Gastroesophageal sphincter (tissue), 4 donors: ENCODE results near the gene SACM1L. TPM values are rescaled to one million over a fixed set of nuclear protein-coding genes. Genes with fewer than 3 reads are reported as not detected.
A peak's percentile ranks its signal among the peaks of the same experiment; 100 is the strongest.

Experiments
- ATAC-seq: fragments of 150-250 bp; one replicate; pipeline ENCODE4 v1.9.1; 2016; ENCODE audit warnings: mild to moderate bottlenecking, moderate library complexity
- H3K27ac ChIP-seq, 4 donors: fragments of 200-600 bp; sonication (generic) in 3 of 4; 1 replicate in 3 of 4; 2 replicates in 1 of 4; pipeline ENCODE4 v1.5.1; 2016 to 2019
- H3K27me3 ChIP-seq: fragments of 200-600 bp; sonication (generic); one replicate; pipeline ENCODE4 v1.5.1; 2019
- H3K36me3 ChIP-seq, 2 donors: fragments of 200-600 bp; sonication (generic); one replicate each; pipeline ENCODE4 v1.5.1; 2019; ENCODE audit warnings: control low read depth in 1 of 2
- H3K4me1 ChIP-seq, 3 donors: fragments of 200-600 bp; sonication (generic); 1 replicate in 2 of 3; 2 replicates in 1 of 3; pipeline ENCODE4 v1.5.1; 2016 to 2019; ENCODE audit warnings: control low read depth in 2 of 3
- H3K4me3 ChIP-seq, 2 donors: fragments of 200-600 bp; sonication (generic); one replicate each; pipeline ENCODE4 v1.5.1; 2019; ENCODE audit warnings: mild to moderate bottlenecking in 1 of 2, moderate library complexity in 1 of 2
- H3K9me3 ChIP-seq, 3 donors: fragments of 200-600 bp; sonication (generic); one replicate each; pipeline ENCODE4 v1.5.1; 2017 to 2019; ENCODE audit warnings: control low read depth in 2 of 3
- CTCF ChIP-seq, 4 experiments: fragments of 200-600 bp in 2 of 4; fragments of 450-650 bp in 2 of 4; sonication (generic) in 1 of 4; IDR thresholded peaks; one replicate each; pipeline ENCODE4 v1.5.1; 2017 to 2019; ENCODE audit warnings: antibody characterized with exemption in 4 of 4, mild to moderate bottlenecking in 2 of 4, moderate library complexity in 2 of 4
- EP300 ChIP-seq: sonication (generic); formaldehyde crosslinking; IDR thresholded peaks from one replicate; pipeline ENCODE4 v1.6.1; 2017; ENCODE audit warnings: antibody characterized with exemption, mild to moderate bottlenecking
- POLR2A ChIP-seq, 2 donors: fragments of 450-650 bp; IDR thresholded peaks; one replicate each; pipeline ENCODE4 v1.6.1; 2017; ENCODE audit warnings: antibody characterized with exemption in 2 of 2, mild to moderate bottlenecking in 2 of 2, moderate library complexity in 1 of 2
- POLR2AphosphoS5 ChIP-seq: sonication (generic); formaldehyde crosslinking; IDR thresholded peaks from one replicate; pipeline ENCODE4 v1.6.1; 2017; ENCODE audit warnings: antibody characterized with exemption
- WGBS, 2 donors: methylation state at CpG; one replicate each; pipeline ENCODE4 v1.1.5; 2018; ENCODE audit warnings: low coverage in 1 of 2; 5-methylcytosine and 5-hydroxymethylcytosine counted together
- total RNA-seq, 4 donors: library from RNA; depleted of rRNA; stranded (reverse); fragments of >200 nt; gene quantifications; one replicate each; pipeline ENCODE4 v1.1.0, GENCODE V29; 2016

SACM1L gene
- total RNA-seq, 4 donors from 2014 or later: 31.9 to 52.6 (median 38.2) TPM

- Histone ChIP-seq H3K9me3 (no peaks in the 10 kb centered on the region), H3K4me1 (peaks cover 0 to 69% (median 11%) of the 10 kb centered on the region in 3 donors), H3K4me3 (no peak overlapping the region), H3K36me3 (no peaks in the 10 kb centered on the region), H3K27ac (peak overlapping the region in 2 of 4 donors; percentile 45 to 64), H3K27me3 (no peaks in the 10 kb centered on the region)
- WGBS, 2 donors: 11 to 71% methylated on average over 5 to 7 of the region's 14 CpGs
- peak; percentile 91 for ATAC-seq
- TF ChIP-seq EP300 (no peak), POLR2AphosphoS5 (peak; percentile 69), CTCF (IDR thresholded peaks at IDR 0.05) (peak; percentile 95 to 98 (median 96))
Observed at GRCh38 chr3:45656575-45657363, 32.4 kb upstream of the SACM1L start.

GRCh38 chr3:45657853-45658252 lies 31.3 kb upstream of the SACM1L start:
- ATAC-seq: no peak
- TF ChIP-seq CTCF (IDR thresholded peaks at IDR 0.05) (no peak), POLR2AphosphoS5 (no peak), POLR2A (IDR thresholded peaks at IDR 0.05) (no peak), EP300 (no peak)
- Histone ChIP-seq H3K4me3 (no peak overlapping the region), H3K27me3 (no peaks in the 10 kb centered on the region), H3K4me1 (peaks cover 0 to 58% (median 11%) of the 10 kb centered on the region in 3 donors), H3K9me3 (no peaks in the 10 kb centered on the region), H3K36me3 (no peaks in the 10 kb centered on the region), H3K27ac (no peak overlapping the region)
- 69 to 82% methylated on average over 4 of the region's 4 CpGs for WGBS, 2 donors

- H3K4me1 ChIP-seq: peaks cover 0 to 49% (median 3%) of the 10 kb centered on the region in 3 donors
- no peaks in the 10 kb centered on the region for H3K36me3 ChIP-seq
- peak; percentile 49 for ATAC-seq
- no peaks in the 10 kb centered on the region for H3K27me3 ChIP-seq
- no peaks in the 10 kb centered on the region for H3K9me3 ChIP-seq
- TF ChIP-seq CTCF (IDR thresholded peaks at IDR 0.05) (peak; percentile 80 to 95 (median 88)), EP300 (no peak)
- H3K4me3 ChIP-seq: no peak overlapping the region
- H3K27ac ChIP-seq: peak overlapping the region in 2 of 4 donors; percentile 9 to 15
- 56 to 69% methylated on average over 14 to 19 of the region's 19 CpGs for WGBS, 2 donors
Observed at GRCh38 chr3:45659661-45660566, 29.3 kb upstream of the SACM1L start.

GRCh38 chr3:45660567-45660901 lies 28.7 kb upstream of the SACM1L start:
- Histone ChIP-seq H3K4me3 (no peak overlapping the region), H3K4me1 (peaks cover 3 to 49% (median 4%) of the 10 kb centered on the region in 3 donors), H3K27me3 (no peaks in the 10 kb centered on the region), H3K36me3 (no peaks in the 10 kb centered on the region), H3K9me3 (no peaks in the 10 kb centered on the region), H3K27ac (no peak overlapping the region)
- TF ChIP-seq POLR2A (IDR thresholded peaks at IDR 0.05): no peak
- no peak for TF ChIP-seq CTCF (IDR thresholded peaks at IDR 0.05)
- no peak for TF ChIP-seq POLR2AphosphoS5
- TF ChIP-seq EP300: no peak
- ATAC-seq: no peak
- 81 to 93% methylated on average over 4 to 9 of the region's 11 CpGs for WGBS, 2 donors
